ENCODE results near the gene CLECL1.
"Not testable (repeated sequence)": the region's sequence is repeated elsewhere in the genome, so short reads cannot be mapped to it uniquely, and the experiment has no call there.

The CLECL1 gene

GRCh38 chr12:9740106-9740750, 7.3 kb upstream of the CLECL1 start:
- H3K36me3 Mint-ChIP-seq (ENCODE audit: low read depth) = peaks cover 21% of the 10 kb centered on the region
- peak overlapping the region; percentile 52 for H3K4me3 Mint-ChIP-seq
- H3K9me3 Mint-ChIP-seq = peaks cover 17% of the 10 kb centered on the region
- no peaks in the 10 kb centered on the region for H3K27me3 Mint-ChIP-seq (ENCODE audit: low read depth)
- peaks cover 62% of the 10 kb centered on the region for H3K4me1 Mint-ChIP-seq (ENCODE audit: low read depth)
- H3K27ac Mint-ChIP-seq = peak overlapping the region; percentile 75

GRCh38 chr12:9739404-9740105, 6.7 kb upstream of the CLECL1 start:
- Mint-ChIP-seq H3K4me1 (ENCODE audit: low read depth) (peaks cover 57% of the 10 kb centered on the region), H3K36me3 (ENCODE audit: low read depth) (peaks cover 16% of the 10 kb centered on the region), H3K9me3 (peaks cover 17% of the 10 kb centered on the region)
- not testable (repeated sequence) for H3K4me3 Mint-ChIP-seq; H3K27ac Mint-ChIP-seq; H3K27me3 Mint-ChIP-seq (ENCODE audit: low read depth)

GRCh38 chr12:9738905-9739304, 6.0 kb upstream of the CLECL1 start:
- Mint-ChIP-seq H3K4me1 (ENCODE audit: low read depth) (peaks cover 56% of the 10 kb centered on the region), H3K4me3 (peak overlapping the region; percentile 57), H3K27ac (peak overlapping the region; percentile 88), H3K36me3 (ENCODE audit: low read depth) (peaks cover 16% of the 10 kb centered on the region), H3K9me3 (peaks cover 17% of the 10 kb centered on the region)
- not testable (repeated sequence) for H3K27me3 Mint-ChIP-seq (ENCODE audit: low read depth)

DNA sequence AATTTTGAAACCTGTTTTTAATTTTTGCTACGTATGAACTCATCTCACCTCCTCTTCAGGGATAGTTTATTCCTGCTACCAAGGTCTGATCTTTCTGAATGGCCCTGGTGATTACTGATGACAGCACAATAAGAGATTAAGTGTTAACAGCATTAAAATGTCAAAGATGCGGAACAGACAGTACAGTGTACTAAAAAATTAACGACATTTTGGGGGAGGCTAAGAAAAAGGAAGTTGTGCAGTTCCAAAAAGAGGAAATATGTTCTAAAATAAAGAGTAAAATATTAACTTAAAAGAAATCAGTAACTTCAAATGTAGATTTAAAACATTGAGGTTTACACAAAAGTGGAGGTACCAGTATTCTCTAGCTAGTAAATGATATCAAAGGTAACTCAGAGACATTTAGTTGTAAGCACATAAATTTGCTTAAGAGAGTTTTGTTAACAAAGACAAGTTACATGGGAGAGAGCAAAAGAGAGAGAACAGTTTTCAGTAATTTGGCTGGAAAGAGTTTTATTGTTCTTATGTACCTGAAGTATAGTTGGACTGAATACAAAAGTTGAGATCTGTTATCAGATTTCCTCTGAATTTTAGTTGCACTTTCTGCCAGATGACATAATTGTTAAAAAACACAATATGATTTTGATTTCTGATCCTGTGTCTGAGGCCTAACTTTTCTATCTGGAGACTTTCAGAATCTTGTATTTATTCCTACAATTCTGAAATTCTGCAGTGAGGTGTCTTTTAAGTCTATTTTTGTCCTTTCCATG, 4.2 kb upstream of the CLECL1 start:
- Mint-ChIP-seq H3K9me3 (peaks cover 17% of the 10 kb centered on the region), H3K4me3 (peak overlapping the region; percentile 63), H3K36me3 (ENCODE audit: low read depth) (peaks cover 21% of the 10 kb centered on the region), H3K4me1 (ENCODE audit: low read depth) (peaks cover 52% of the 10 kb centered on the region), H3K27ac (peak overlapping the region; percentile 88), H3K27me3 (ENCODE audit: low read depth) (no peaks in the 10 kb centered on the region)

DNA sequence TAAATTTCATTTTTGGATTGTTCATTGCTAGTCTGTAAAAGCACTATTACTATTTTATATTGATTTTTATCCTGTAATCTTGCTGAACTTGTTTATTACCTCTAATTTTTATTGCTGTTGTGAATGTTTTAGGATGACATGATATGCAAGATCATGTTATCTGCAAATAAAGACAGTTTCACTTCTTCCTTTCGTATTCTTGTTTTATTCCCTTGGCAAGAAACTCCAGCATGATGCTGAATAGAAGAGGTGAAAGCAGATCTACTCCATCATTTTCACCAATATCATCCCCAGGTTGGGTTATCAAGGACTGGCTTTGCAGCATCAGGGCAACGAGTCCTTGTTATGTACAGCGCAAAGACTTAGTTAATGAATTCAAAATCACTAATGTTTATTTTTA, 2.7 kb upstream of the CLECL1 start:
- Mint-ChIP-seq H3K27ac (peak overlapping the region; percentile 52), H3K4me1 (ENCODE audit: low read depth) (peaks cover 57% of the 10 kb centered on the region), H3K36me3 (ENCODE audit: low read depth) (peaks cover 20% of the 10 kb centered on the region), H3K4me3 (no peak overlapping the region), H3K9me3 (peaks cover 15% of the 10 kb centered on the region), H3K27me3 (ENCODE audit: low read depth) (no peaks in the 10 kb centered on the region)

DNA sequence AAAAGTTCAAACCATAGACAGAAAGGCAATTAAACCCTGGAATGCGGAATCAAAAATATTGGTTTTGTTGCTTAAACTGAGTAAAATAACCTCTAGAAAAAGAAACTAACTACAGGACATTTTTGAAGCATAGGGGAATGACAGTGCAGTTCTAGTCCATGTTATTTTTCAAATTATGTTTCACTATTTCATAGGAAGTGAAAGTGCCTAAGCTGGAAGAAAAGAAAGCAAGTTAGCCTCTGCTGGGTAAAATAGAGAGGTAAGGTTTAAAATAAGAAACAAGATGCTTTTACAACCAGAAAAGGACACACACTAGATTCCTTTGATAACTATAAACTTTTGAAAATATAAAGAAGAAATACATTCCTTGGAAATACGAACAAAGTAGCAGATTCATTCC, 1.1 kb downstream of the CLECL1 start:
- Mint-ChIP-seq H3K27me3 (ENCODE audit: low read depth) (no peaks in the 10 kb centered on the region), H3K36me3 (ENCODE audit: low read depth) (peaks cover 10% of the 10 kb centered on the region), H3K4me3 (peak overlapping the region; percentile 83), H3K4me1 (ENCODE audit: low read depth) (peaks cover 42% of the 10 kb centered on the region), H3K27ac (peak overlapping the region; percentile 86), H3K9me3 (peaks cover 3% of the 10 kb centered on the region)

DNA sequence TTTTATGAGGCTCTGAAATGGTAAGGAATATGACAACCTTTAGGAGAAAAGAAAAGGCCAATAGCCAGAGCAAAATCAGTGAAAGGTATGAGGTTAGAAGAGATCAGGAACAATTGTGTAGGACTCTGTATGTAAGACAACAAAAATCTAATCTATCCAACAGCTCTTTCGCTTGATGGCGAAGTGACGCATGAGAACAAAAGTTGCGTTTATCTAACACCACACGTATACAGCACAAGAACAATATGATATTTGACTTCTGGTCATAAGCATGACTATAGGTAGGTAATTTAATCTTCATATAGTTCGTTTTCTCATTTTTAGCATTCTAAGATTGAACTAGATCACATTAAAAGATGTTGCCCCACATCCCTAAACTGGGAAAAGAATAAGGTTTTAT, 1.5 kb downstream of the CLECL1 start:
- Mint-ChIP-seq H3K36me3 (ENCODE audit: low read depth) (peaks cover 10% of the 10 kb centered on the region), H3K4me1 (ENCODE audit: low read depth) (peaks cover 39% of the 10 kb centered on the region), H3K27ac (peak overlapping the region; percentile 86), H3K4me3 (peak overlapping the region; percentile 83), H3K27me3 (ENCODE audit: low read depth) (no peaks in the 10 kb centered on the region), H3K9me3 (peaks cover 3% of the 10 kb centered on the region)

DNA sequence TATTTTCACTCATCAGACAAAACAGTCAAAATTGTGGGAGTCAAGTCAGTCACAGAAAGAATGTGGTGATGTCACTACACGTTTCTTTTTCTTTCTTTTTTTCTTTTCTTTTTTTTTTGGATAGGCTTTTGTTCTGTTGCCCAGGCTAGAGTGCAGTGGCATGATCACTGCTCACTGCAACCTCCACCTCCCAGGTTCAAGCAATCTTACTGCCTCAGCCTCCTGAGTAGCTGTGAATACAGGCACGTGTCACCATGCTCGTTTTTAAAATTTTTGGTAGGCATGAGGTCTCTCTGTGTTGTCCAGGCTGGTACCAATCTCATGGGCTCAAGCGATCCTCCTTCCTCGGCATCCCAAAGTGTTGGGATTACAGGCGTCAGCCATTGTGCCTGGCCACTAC, 2.3 kb downstream of the CLECL1 start:
- Mint-ChIP-seq H3K4me3 (peak overlapping the region; percentile 83), H3K36me3 (ENCODE audit: low read depth) (peaks cover 8% of the 10 kb centered on the region), H3K9me3 (peaks cover under 1% of the 10 kb centered on the region), H3K4me1 (ENCODE audit: low read depth) (peaks cover 39% of the 10 kb centered on the region), H3K27me3 (ENCODE audit: low read depth) (no peaks in the 10 kb centered on the region), H3K27ac (peak overlapping the region; percentile 41)

GRCh38 chr12:9730011-9730410, 2.9 kb downstream of the CLECL1 start:
- Mint-ChIP-seq H3K9me3 (no peaks in the 10 kb centered on the region), H3K27ac (peak overlapping the region; percentile 11), H3K4me3 (peak overlapping the region; percentile 12), H3K27me3 (ENCODE audit: low read depth) (no peaks in the 10 kb centered on the region), H3K36me3 (ENCODE audit: low read depth) (peaks cover 9% of the 10 kb centered on the region), H3K4me1 (ENCODE audit: low read depth) (peaks cover 39% of the 10 kb centered on the region)

DNA sequence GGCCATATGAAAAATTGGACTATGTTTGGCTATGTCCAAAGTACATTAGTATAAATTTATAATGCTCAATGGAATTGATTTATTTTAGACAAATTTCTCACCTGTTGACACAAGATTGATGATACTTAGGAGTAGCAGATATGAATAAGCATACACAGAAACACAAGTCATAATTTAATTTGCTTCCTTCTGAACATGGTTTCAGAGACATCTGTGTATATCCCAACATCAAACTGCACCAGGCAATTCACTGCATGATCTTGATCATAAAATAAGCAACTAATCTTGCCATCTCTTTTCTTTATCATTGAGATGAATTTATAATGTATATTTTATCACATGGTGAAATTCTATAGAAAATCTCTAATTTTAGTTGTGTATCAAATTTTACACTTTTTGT, 3.8 kb downstream of the CLECL1 start:
- peaks cover 13% of the 10 kb centered on the region for H3K36me3 Mint-ChIP-seq (ENCODE audit: low read depth)

GRCh38 chr12:9727813-9728212, 5.1 kb downstream of the CLECL1 start:
- Mint-ChIP-seq H3K27me3 (ENCODE audit: low read depth) (no peaks in the 10 kb centered on the region), H3K27ac (no peak overlapping the region), H3K36me3 (ENCODE audit: low read depth) (peaks cover 14% of the 10 kb centered on the region), H3K4me1 (ENCODE audit: low read depth) (peaks cover 40% of the 10 kb centered on the region), H3K9me3 (no peaks in the 10 kb centered on the region), H3K4me3 (no peak overlapping the region)

More for the DNA sequence above, 3.8 kb downstream of the CLECL1 start:
- Mint-ChIP-seq H3K9me3 (no peaks in the 10 kb centered on the region), H3K27me3 (ENCODE audit: low read depth) (no peaks in the 10 kb centered on the region), H3K27ac (no peak overlapping the region), H3K4me1 (ENCODE audit: low read depth) (peaks cover 44% of the 10 kb centered on the region), H3K4me3 (no peak overlapping the region)

- H3K4me1 Mint-ChIP-seq (ENCODE audit: low read depth) = peaks cover 42% of the 10 kb centered on the region
- H3K27ac Mint-ChIP-seq = no peak overlapping the region
- H3K27me3 Mint-ChIP-seq (ENCODE audit: low read depth) = no peaks in the 10 kb centered on the region
- no peaks in the 10 kb centered on the region for H3K9me3 Mint-ChIP-seq
- H3K36me3 Mint-ChIP-seq (ENCODE audit: low read depth) = peaks cover 28% of the 10 kb centered on the region
- H3K4me3 Mint-ChIP-seq = no peak overlapping the region
Measured at GRCh38 chr12:9725213-9725870, 7.6 kb downstream of the CLECL1 start.

DNA sequence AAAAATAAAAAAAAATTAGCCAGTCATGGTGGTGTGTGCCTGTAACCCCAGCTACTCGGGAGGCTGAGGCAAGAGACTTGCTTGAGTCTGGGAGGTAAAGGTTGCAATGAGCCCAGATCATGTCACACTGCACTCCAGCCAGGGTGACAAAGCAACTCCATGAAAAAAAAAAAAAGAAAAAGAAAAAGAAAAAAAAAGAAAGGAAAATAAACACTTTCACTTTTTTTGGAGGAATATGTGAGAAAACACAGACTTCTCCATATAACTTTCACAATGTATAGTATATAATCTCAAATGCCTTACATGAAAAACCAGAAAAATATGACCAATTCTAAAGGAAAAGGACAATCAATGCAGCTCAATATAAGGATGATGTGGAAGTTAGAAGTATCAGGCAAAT, 8.9 kb downstream of the CLECL1 start:
- Mint-ChIP-seq H3K4me3 (no peak overlapping the region), H3K36me3 (ENCODE audit: low read depth) (peaks cover 31% of the 10 kb centered on the region), H3K27ac (no peak overlapping the region), H3K4me1 (ENCODE audit: low read depth) (peaks cover 40% of the 10 kb centered on the region), H3K27me3 (ENCODE audit: low read depth) (no peaks in the 10 kb centered on the region), H3K9me3 (no peaks in the 10 kb centered on the region)

- Mint-ChIP-seq H3K36me3 (ENCODE audit: low read depth) (peaks cover 29% of the 10 kb centered on the region), H3K4me1 (ENCODE audit: low read depth) (peaks cover 39% of the 10 kb centered on the region), H3K27me3 (ENCODE audit: low read depth) (no peaks in the 10 kb centered on the region), H3K27ac (peak overlapping the region; percentile 52), H3K9me3 (no peaks in the 10 kb centered on the region), H3K4me3 (no peak overlapping the region)
Measured at GRCh38 chr12:9721394-9722092, 11.4 kb downstream of the CLECL1 start.

All from T-helper 1 cell treated with Interleukin-12 subunit alpha and Interleukin-12 subunit beta and Interleukin-4 antibody, amounts not matched to agents 30 μg/mL and 1 μg/mL, for 36 hours (primary cell).